Gastroesophageal sphincter (tissue), 3 donors: ENCODE results near the gene PARP14.

Experiments used
- CTCF ChIP-seq, 4 experiments: fragments of 200-600 bp in 2 of 4; fragments of 450-650 bp in 2 of 4; sonication (generic) in 1 of 4; IDR thresholded peaks; one replicate each; pipeline ENCODE4 v1.5.1; 2017 to 2019; ENCODE audit warnings: antibody characterized with exemption in 4 of 4, mild to moderate bottlenecking in 2 of 4, moderate library complexity in 2 of 4
- POLR2AphosphoS5 ChIP-seq: sonication (generic); formaldehyde crosslinking; IDR thresholded peaks from one replicate; pipeline ENCODE4 v1.6.1; 2017; ENCODE audit warnings: antibody characterized with exemption

DNA sequence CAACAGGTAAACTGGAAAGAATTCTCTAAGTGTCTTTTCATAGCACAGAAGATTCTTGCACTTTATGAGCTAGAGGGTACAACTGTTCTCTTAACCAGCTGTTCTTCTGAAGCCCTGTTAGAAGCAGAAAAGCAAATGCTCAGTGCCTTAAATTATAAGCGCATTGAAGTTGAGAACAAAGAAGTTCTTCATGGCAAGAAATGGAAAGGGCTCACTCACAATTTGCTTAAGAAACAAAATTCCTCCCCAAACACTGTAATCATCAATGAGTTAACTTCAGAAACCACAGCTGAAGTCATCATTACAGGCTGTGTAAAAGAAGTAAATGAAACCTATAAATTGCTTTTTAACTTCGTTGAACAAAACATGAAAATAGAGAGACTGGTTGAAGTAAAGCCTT, 19.6 kb downstream of the PARP14 start:
- TF ChIP-seq POLR2AphosphoS5 (no peak), CTCF (IDR thresholded peaks at IDR 0.05) (no peak)
